GM18858 (cell line): Measurements from ENCODE around the gene CDKN1B.

Experiments used
- ATAC-seq: cut with Tn5 transposase; IDR thresholded peaks from one replicate; pipeline ENCODE4 v1.9.1; 2021; ENCODE audit not compliant: unreplicated experiment

CDKN1B gene

GRCh38 chr12:12755923-12756322 is 38.8 kb downstream of the CDKN1B start:
- no peak for ATAC-seq

- no peak for ATAC-seq
These were observed 40.0 kb downstream of the CDKN1B start for GRCh38 chr12:12757121-12757520.

- ATAC-seq: no peak
These were observed 42.2 kb downstream of the CDKN1B start for GRCh38 chr12:12759234-12759915.

- ATAC-seq: no peak
These were observed 47.7 kb downstream of the CDKN1B start for GRCh38 chr12:12764824-12765223.

- ATAC-seq: no peak
These were observed 53.1 kb downstream of the CDKN1B start for GRCh38 chr12:12770262-12770661.
